Hepatocyte (in vitro differentiated cells): ENCODE measurements around the gene CTPS2.

Source experiments
- EZH2 ChIP-seq: fragments of 200-600 bp; sonication (generic); IDR thresholded peaks from 2 replicates; pipeline ENCODE4 v1.6.1; 2016; ENCODE audit warnings: antibody characterized with exemption, mild to moderate bottlenecking, borderline replicate concordance
- EZH2phosphoT487 ChIP-seq: fragments of 200-600 bp; sonication (generic); IDR thresholded peaks from one replicate; pipeline ENCODE4 v1.6.1; 2018; ENCODE audit warnings: antibody characterized with exemption, mild to moderate bottlenecking, low read depth, moderate library complexity; ENCODE audit not compliant: unreplicated experiment, severe bottlenecking
- TF ChIP-seq, protein P1 (sequence below): fragments of 200-600 bp; sonication (generic); IDR thresholded peaks from 2 replicates; pipeline ENCODE4 v1.5.1; 2016; ENCODE audit warnings: antibody characterized with exemption, mild to moderate bottlenecking; ENCODE audit not compliant: poor library complexity

DNA sequence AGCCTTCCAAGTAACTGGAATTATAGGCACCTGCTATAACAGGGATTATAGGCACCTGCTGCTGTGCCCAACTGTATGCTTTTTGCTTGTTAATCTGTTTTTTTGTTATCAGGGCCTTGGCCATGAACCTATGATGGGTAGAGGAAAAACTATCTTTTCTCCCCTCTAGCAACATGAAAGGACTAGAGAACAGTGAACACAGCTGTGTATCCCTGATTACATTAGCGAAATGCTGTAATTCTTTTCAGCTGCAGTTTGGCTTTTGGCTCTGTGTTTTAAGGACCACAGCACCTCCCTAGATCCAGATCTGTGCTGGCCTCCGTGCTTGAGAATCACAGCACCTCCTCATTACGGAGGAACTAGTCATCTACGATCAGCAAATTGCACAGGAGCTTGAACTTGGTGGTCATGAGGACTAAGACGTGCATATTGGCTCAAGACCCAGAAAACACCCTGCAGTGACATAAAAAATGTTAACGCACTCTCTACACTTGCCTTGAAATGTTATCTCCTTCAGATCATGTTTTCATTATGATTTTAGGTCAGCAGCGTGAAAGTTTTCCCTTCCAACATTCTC lies 120.2 kb downstream of the CTPS2 start:
- TF ChIP-seq, protein P1, sequence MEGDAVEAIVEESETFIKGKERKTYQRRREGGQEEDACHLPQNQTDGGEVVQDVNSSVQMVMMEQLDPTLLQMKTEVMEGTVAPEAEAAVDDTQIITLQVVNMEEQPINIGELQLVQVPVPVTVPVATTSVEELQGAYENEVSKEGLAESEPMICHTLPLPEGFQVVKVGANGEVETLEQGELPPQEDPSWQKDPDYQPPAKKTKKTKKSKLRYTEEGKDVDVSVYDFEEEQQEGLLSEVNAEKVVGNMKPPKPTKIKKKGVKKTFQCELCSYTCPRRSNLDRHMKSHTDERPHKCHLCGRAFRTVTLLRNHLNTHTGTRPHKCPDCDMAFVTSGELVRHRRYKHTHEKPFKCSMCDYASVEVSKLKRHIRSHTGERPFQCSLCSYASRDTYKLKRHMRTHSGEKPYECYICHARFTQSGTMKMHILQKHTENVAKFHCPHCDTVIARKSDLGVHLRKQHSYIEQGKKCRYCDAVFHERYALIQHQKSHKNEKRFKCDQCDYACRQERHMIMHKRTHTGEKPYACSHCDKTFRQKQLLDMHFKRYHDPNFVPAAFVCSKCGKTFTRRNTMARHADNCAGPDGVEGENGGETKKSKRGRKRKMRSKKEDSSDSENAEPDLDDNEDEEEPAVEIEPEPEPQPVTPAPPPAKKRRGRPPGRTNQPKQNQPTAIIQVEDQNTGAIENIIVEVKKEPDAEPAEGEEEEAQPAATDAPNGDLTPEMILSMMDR: no peak
- TF ChIP-seq EZH2: no peak
- TF ChIP-seq EZH2phosphoT487: no peak
